Uterus (tissue), 4 donors: ENCODE data around the gene ATF1. TPM values are rescaled to one million over a fixed set of nuclear protein-coding genes. Genes with fewer than 3 reads are reported as not detected.

Experiments used
- DNase-seq, 2 donors: peaks; one replicate each; pipeline ENCODE4 v3.0.0-alpha.2; 2019 to 2020
- H3K27ac ChIP-seq, 2 donors: fragments of 200-600 bp; sonication (generic); 1 replicate in 1 of 2; 2 replicates in 1 of 2; pipeline ENCODE4 v1.5.1; 2016 to 2018
- H3K27me3 ChIP-seq, 2 donors: fragments of 200-600 bp; sonication (generic); one replicate each; pipeline ENCODE4 v1.5.1; 2018 to 2019; ENCODE audit warnings: control low read depth in 1 of 2
- H3K36me3 ChIP-seq, 2 donors: fragments of 200-600 bp; sonication (generic); one replicate each; pipeline ENCODE4 v1.5.1; 2019; ENCODE audit warnings: control low read depth in 1 of 2
- H3K4me1 ChIP-seq, 2 donors: fragments of 200-600 bp; sonication (generic); one replicate each; pipeline ENCODE4 v1.5.1; 2018 to 2019; ENCODE audit warnings: control low read depth in 1 of 2
- H3K4me3 ChIP-seq, 2 donors: fragments of 200-600 bp; sonication (generic); 1 replicate in 1 of 2; 2 replicates in 1 of 2; pipeline ENCODE4 v1.5.1; 2018 to 2019; ENCODE audit warnings: mild to moderate bottlenecking in 1 of 2
- H3K9me3 ChIP-seq, 2 donors: fragments of 200-600 bp; sonication (generic); one replicate each; pipeline ENCODE4 v1.5.1; 2019; ENCODE audit warnings: control low read depth in 1 of 2
- POLR2A ChIP-seq, 2 donors: fragments of 450-650 bp; IDR thresholded peaks; one replicate each; pipeline ENCODE4 v1.6.1; 2016; ENCODE audit warnings: antibody characterized with exemption in 2 of 2, mild to moderate bottlenecking in 1 of 2, moderate library complexity in 1 of 2
- intact Hi-C: fragments of 100-400 bp; cut with DNase I; formaldehyde crosslinking; loops from one replicate; pipeline ENCODE4 v1.15.1; 2023; ENCODE audit warnings: low total_unique reads
- total RNA-seq, 4 donors: library from RNA; depleted of rRNA in 3 of 4; stranded (reverse); fragments of >200 nt in 3 of 4; gene quantifications; one replicate each; pipeline versions ENCODE4 v1.1.0 to v1.2.4, GENCODE V29; 2014 to 2023
- TF ChIP-seq, protein P1 (sequence below), 4 experiments: fragments of 200-600 bp in 2 of 4; fragments of 450-650 bp in 2 of 4; sonication (generic) in 2 of 4; IDR thresholded peaks; one replicate each; pipeline ENCODE4 v1.5.1; 2016 to 2019; ENCODE audit warnings: antibody characterized with exemption in 4 of 4, mild to moderate bottlenecking in 2 of 4, moderate library complexity in 1 of 4
- donor health status: DM: yes; HTN: yes; CAD: no.

ATF1 gene
- 10 to 100 TPM in 3 of 4 donors, 1 to 10 TPM in 1; 3.8 to 54.2 (median 40.0) TPM for total RNA-seq

- H3K27ac ChIP-seq: peak within 1 kb of the TSS; percentile 97 to 98
- intact Hi-C loops: no loop called here
- peak; percentile 86 to 90 for DNase-seq
- peaks cover 13% of the 10 kb centered on the region in 2 donors for H3K4me1 ChIP-seq
- peak in 1 of 2 donors; percentile 76 for TF ChIP-seq POLR2A (IDR thresholded peaks at IDR 0.05)
- TF ChIP-seq, protein P1, sequence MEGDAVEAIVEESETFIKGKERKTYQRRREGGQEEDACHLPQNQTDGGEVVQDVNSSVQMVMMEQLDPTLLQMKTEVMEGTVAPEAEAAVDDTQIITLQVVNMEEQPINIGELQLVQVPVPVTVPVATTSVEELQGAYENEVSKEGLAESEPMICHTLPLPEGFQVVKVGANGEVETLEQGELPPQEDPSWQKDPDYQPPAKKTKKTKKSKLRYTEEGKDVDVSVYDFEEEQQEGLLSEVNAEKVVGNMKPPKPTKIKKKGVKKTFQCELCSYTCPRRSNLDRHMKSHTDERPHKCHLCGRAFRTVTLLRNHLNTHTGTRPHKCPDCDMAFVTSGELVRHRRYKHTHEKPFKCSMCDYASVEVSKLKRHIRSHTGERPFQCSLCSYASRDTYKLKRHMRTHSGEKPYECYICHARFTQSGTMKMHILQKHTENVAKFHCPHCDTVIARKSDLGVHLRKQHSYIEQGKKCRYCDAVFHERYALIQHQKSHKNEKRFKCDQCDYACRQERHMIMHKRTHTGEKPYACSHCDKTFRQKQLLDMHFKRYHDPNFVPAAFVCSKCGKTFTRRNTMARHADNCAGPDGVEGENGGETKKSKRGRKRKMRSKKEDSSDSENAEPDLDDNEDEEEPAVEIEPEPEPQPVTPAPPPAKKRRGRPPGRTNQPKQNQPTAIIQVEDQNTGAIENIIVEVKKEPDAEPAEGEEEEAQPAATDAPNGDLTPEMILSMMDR (IDR thresholded peaks at IDR 0.05): peak in 2 of 4 experiments; percentile 10 to 13
- no peaks in the 10 kb centered on the region for H3K36me3 ChIP-seq
- H3K4me3 ChIP-seq: peak within 1 kb of the TSS; percentile 88 to 92
- no peaks in the 10 kb centered on the region for H3K9me3 ChIP-seq
- H3K27me3 ChIP-seq: no peaks in the 10 kb centered on the region
Measured at GRCh38 chr12:50763639-50764285, at the start of gene ATF1. ATF1 (plus strand) TSS chr12:50764101; CDS start chr12:50780146, 16,045 bp downstream.

GRCh38 chr12:50715174-50715573 is 48.7 kb upstream of the ATF1 start:
- no peaks in the 10 kb centered on the region for H3K4me1 ChIP-seq
- H3K4me3 ChIP-seq: no peak overlapping the region
- TF ChIP-seq POLR2A (IDR thresholded peaks at IDR 0.05): no peak
- TF ChIP-seq, protein P1 (IDR thresholded peaks at IDR 0.05): no peak
- no peaks in the 10 kb centered on the region for H3K9me3 ChIP-seq
- no peak for DNase-seq
- no peaks in the 10 kb centered on the region for H3K27me3 ChIP-seq
- intact Hi-C loops: no loop called here
- H3K36me3 ChIP-seq: no peaks in the 10 kb centered on the region
- no peak overlapping the region for H3K27ac ChIP-seq

DNA sequence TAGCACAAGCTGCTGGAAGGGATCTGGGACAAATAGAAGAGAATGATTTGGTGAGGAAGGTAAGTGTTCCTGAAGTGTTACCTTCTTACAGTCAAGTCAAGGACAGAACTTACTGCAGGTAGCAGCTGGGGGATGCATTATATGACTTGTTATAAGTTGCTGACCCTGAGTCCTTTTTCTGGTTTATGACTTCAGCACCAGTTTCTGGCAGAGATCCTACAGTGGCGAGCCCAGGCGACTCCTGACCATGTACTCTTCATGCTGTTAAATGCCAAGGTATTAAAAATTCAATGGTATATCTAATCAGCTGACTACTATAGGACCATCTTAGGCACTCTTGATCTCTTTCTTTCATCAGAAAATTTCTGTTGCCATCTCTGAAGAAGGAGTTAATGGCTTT is 45.1 kb upstream of the ATF1 start:
- TF ChIP-seq, protein P1 (IDR thresholded peaks at IDR 0.05): no peak
- TF ChIP-seq POLR2A (IDR thresholded peaks at IDR 0.05): no peak
- H3K36me3 ChIP-seq: no peaks in the 10 kb centered on the region
- H3K4me3 ChIP-seq: no peak overlapping the region
- intact Hi-C loops: no loop called here
- H3K4me1 ChIP-seq: no peaks in the 10 kb centered on the region
- no peak for DNase-seq
- H3K9me3 ChIP-seq: no peaks in the 10 kb centered on the region
- no peak overlapping the region for H3K27ac ChIP-seq
- H3K27me3 ChIP-seq: no peaks in the 10 kb centered on the region

DNA sequence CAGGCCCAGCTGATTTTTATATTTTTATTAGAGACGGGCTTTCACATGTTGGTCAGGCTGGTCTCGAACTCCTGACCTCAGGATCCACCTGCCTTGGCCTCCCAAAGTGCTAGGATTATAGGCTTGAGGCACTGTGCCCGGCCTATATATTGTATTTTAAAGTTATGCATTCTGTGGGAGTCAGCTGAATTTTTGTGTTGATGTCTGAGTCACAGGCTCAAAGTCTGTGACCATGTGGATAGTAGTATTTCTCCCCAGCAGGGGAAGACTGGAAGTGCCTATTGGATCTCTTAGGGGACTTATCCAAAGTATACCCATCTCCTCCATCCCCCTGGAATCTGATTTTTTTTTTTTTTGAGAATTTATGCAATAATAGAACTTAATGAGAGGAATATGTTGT is 43.8 kb upstream of the ATF1 start:
- no peak for TF ChIP-seq POLR2A (IDR thresholded peaks at IDR 0.05)
- no peaks in the 10 kb centered on the region for H3K9me3 ChIP-seq
- no peak overlapping the region for H3K4me3 ChIP-seq
- no peaks in the 10 kb centered on the region for H3K27me3 ChIP-seq
- H3K27ac ChIP-seq: no peak overlapping the region
- no peaks in the 10 kb centered on the region for H3K36me3 ChIP-seq
- no peak for DNase-seq
- intact Hi-C loops: no loop called here
- H3K4me1 ChIP-seq: no peaks in the 10 kb centered on the region

DNA sequence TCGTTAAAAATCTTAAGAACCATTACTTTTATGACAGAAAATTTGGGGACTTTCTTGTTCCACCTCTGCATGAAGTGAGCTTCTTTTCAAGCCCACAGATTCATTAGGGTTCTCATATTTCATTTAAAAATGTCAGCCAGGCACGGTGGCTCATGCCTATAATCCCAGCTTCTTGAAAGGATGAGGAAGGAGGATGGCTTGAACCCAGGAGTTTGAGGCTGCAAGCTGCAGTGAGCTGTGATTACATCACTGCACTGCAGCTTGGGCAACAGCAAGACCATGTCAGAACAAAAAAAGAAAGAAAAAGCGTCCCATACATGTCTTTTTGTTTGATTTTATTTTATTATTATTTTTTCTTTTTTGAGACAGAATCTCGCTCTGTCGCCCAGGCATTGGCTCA is 43.4 kb upstream of the ATF1 start:
- Histone ChIP-seq H3K27ac (no peak overlapping the region), H3K9me3 (no peaks in the 10 kb centered on the region), H3K27me3 (no peaks in the 10 kb centered on the region), H3K36me3 (no peaks in the 10 kb centered on the region), H3K4me3 (no peak overlapping the region), H3K4me1 (no peaks in the 10 kb centered on the region)
- TF ChIP-seq, protein P1 (IDR thresholded peaks at IDR 0.05): no peak
- no peak for TF ChIP-seq POLR2A (IDR thresholded peaks at IDR 0.05)
- no peak for DNase-seq
- intact Hi-C loops: no loop called here
